B cell (primary cell): ENCODE results near the gene RBBP8. TPM values are rescaled to one million over a fixed set of nuclear protein-coding genes. Genes with fewer than 3 reads are reported as not detected.

Experiments
- ATAC-seq: fragments of 200-7000 bp; cut with Tn5 transposase; one replicate; pipeline ENCODE4 v1.10.0; 2021; ENCODE audit warnings: low read depth, mild to moderate bottlenecking, moderate number of reproducible peaks, moderate library complexity
- CTCF ChIA-PET: fragments of 350-600 bp; sonication (Branson Sonifier 250); formaldehyde crosslinking; loops from one replicate; lab custom pipeline; 2021; ENCODE audit warnings: antibody characterized with exemption, inconsistent platforms; lab: Charles Lee
- POLR2A ChIA-PET: fragments of 350-600 bp; sonication (Branson Sonifier 250); formaldehyde crosslinking; loops from one replicate; lab custom pipeline; 2021; ENCODE audit warnings: antibody characterized with exemption; lab: Charles Lee
- DNase-seq: peaks from one replicate; pipeline ENCODE4 v3.0.0; 2013
- H2AFZ ChIP-seq: 2 replicates; pipeline ENCODE4 v1.6.1; 2012; ENCODE audit warnings: mild to moderate bottlenecking, low read depth, low read length; ENCODE audit not compliant: insufficient read depth, poor library complexity, severe bottlenecking
- H3K27ac ChIP-seq, 2 donors: 1 replicate in 1 of 2; 2 replicates in 1 of 2; pipeline ENCODE4 v1.5.1; 2012 to 2013; ENCODE audit warnings: low read length in 2 of 2, mild to moderate bottlenecking in 2 of 2, moderate library complexity in 1 of 2
- H3K27me3 ChIP-seq, 4 experiments: fragments of 200-600 bp in 1 of 4; sonication (generic) in 1 of 4; replicated peaks in 1 of 4; 1 replicate in 2 of 4; 2 replicates in 2 of 4; pipeline versions ENCODE4 v1.6.1 to v1.7.0; 2013 to 2016; ENCODE audit warnings: low read length in 3 of 4, mild to moderate bottlenecking in 2 of 4, mixed read lengths in 1 of 4, moderate library complexity in 1 of 4; ENCODE audit not compliant: insufficient read depth in 4 of 4, control insufficient read depth in 3 of 4; ENCODE audit errors: control extremely low read depth in 1 of 4
- H3K36me3 ChIP-seq, 2 experiments: replicated peaks in 1 of 2; 1 replicate in 1 of 2; 2 replicates in 1 of 2; pipeline versions ENCODE4 v1.6.1 to v1.7.1; 2013; ENCODE audit warnings: low read length in 1 of 2; ENCODE audit not compliant: insufficient read depth in 2 of 2, control insufficient read depth in 1 of 2; ENCODE audit errors: control extremely low read depth in 1 of 2, extremely low read depth in 1 of 2
- H3K4me1 ChIP-seq, 2 donors: fragments of 200-600 bp in 1 of 2; sonication (generic) in 1 of 2; 1 replicate in 1 of 2; 2 replicates in 1 of 2; pipeline versions ENCODE4 v1.5.1 to v1.6.1; 2013 to 2017; ENCODE audit warnings: low read length in 2 of 2; ENCODE audit not compliant: control insufficient read depth in 2 of 2, insufficient read depth in 2 of 2
- H3K4me2 ChIP-seq: replicated peaks from 2 replicates; pipeline ENCODE3; 2012; ENCODE audit warnings: mild to moderate bottlenecking, low read depth, low read length; ENCODE audit not compliant: poor library complexity, severe bottlenecking
- H3K4me3 ChIP-seq, 5 experiments: fragments of 200-600 bp in 1 of 5; sonication (generic) in 1 of 5; 1 replicate in 3 of 5; 2 replicates in 2 of 5; pipeline versions ENCODE4 v1.5.1 to v1.7.0; 2011 to 2016; ENCODE audit warnings: low read length in 4 of 5, mild to moderate bottlenecking in 4 of 5, low read depth in 2 of 5, control low read depth in 1 of 5, moderate library complexity in 1 of 5; ENCODE audit not compliant: insufficient read depth in 1 of 5; ENCODE audit errors: control extremely low read depth in 1 of 5, extremely low read depth in 1 of 5
- H3K79me2 ChIP-seq: fragments of 200-600 bp; sonication (generic); one replicate; pipeline ENCODE4 v1.6.0; 2016; ENCODE audit warnings: low read length; ENCODE audit not compliant: control insufficient read depth, insufficient read depth
- H3K9ac ChIP-seq: fragments of 200-600 bp; sonication (generic); 2 replicates; pipeline ENCODE4 v1.6.1; 2017; ENCODE audit warnings: mild to moderate bottlenecking, low read length, moderate library complexity
- H3K9me3 ChIP-seq, 3 donors: one replicate each; pipeline versions ENCODE4 v1.6.1 to v1.7.1; 2013; ENCODE audit warnings: low read length in 2 of 3; ENCODE audit not compliant: control insufficient read depth in 2 of 3, insufficient read depth in 1 of 3; ENCODE audit errors: control extremely low read depth in 1 of 3
- H4K20me1 ChIP-seq: 2 replicates; pipeline ENCODE4 v1.6.0; 2012; ENCODE audit warnings: mild to moderate bottlenecking, low read length; ENCODE audit not compliant: insufficient read depth, control insufficient read depth, poor library complexity, severe bottlenecking
- H3K27ac Mint-ChIP-seq: one replicate; pipeline ENCODE4 v1.8.0; 2021; ENCODE audit warnings: mixed read lengths
- H3K27me3 Mint-ChIP-seq: one replicate; pipeline ENCODE4 v1.8.0; 2021; ENCODE audit warnings: mixed read lengths
- H3K4me1 Mint-ChIP-seq: one replicate; pipeline ENCODE4 v1.8.0; 2021; ENCODE audit warnings: mixed read lengths
- H3K4me3 Mint-ChIP-seq: one replicate; pipeline ENCODE4 v1.8.0; 2021; ENCODE audit warnings: mixed read lengths
- H3K9me3 Mint-ChIP-seq: one replicate; pipeline ENCODE4 v1.8.0; 2022; ENCODE audit warnings: mixed read lengths; ENCODE audit not compliant: insufficient read depth
- CTCF ChIP-seq: fragments of 200-600 bp; IDR thresholded peaks from one replicate; pipeline ENCODE4 v1.8.0; 2022; ENCODE audit warnings: antibody characterized with exemption, mild to moderate bottlenecking
- EZH2 ChIP-seq: IDR thresholded peaks from 2 replicates; pipeline ENCODE4 v1.6.1; 2012; ENCODE audit warnings: borderline replicate concordance, low read depth, mild to moderate bottlenecking, moderate library complexity, low read length; ENCODE audit not compliant: insufficient read depth, poor library complexity, severe bottlenecking
- WGBS: methylation state at CpG from one replicate; pipeline ENCODE4 v1.1.5; 2013; ENCODE audit warnings: missing lambda C conversion rate; ENCODE audit not compliant: insufficient coverage; 5-methylcytosine and 5-hydroxymethylcytosine counted together
- intact Hi-C: fragments of 100-400 bp; cut with micrococcal nuclease; formaldehyde crosslinking; loops from one replicate; pipeline ENCODE4 v1.10.0; 2022
- polyA plus RNA-seq: library from polyadenylated mRNA; depleted of rRNA; stranded (reverse); fragments of >200 nt; gene quantifications from 2 replicates; pipeline ENCODE4 v1.2.3, GENCODE V29; 2012
- total RNA-seq, 2 donors: library from RNA; stranded (reverse); fragments of 120-200 nt in 1 of 2; gene quantifications; 1 replicate in 1 of 2; 2 replicates in 1 of 2; pipeline versions ENCODE4 v1.2.3 to v1.2.4, GENCODE V29; 2013 to 2022

RBBP8 gene
- total and polyA plus RNA-seq, 2 donors (not counting 1 experiment from before 2014, with no cell fraction given): 2.9 to 18.0 TPM

GRCh38 chr18:23056315-23056714, 123.2 kb downstream of the RBBP8 start:
- POLR2A ChIA-PET: no interaction called here
- Histone ChIP-seq H2AFZ (no peak overlapping the region), H3K36me3 (no peaks in the 10 kb centered on the region), H3K79me2 (no peaks in the 10 kb centered on the region), H3K4me1 (no peaks in the 10 kb centered on the region), H3K4me2 (no peak overlapping the region), H3K27me3 (peaks cover 0 to 3% (median 0%) of the 10 kb centered on the region in 4 experiments), H4K20me1 (no peaks in the 10 kb centered on the region), H3K4me3 (no peak overlapping the region), H3K27ac (no peak overlapping the region), H3K9me3 (no peaks in the 10 kb centered on the region), H3K9ac (no peak overlapping the region)
- Mint-ChIP-seq H3K27ac (no peak overlapping the region), H3K9me3 (no peaks in the 10 kb centered on the region), H3K27me3 (peaks cover 22% of the 10 kb centered on the region), H3K4me1 (no peaks in the 10 kb centered on the region), H3K4me3 (no peak overlapping the region)
- TF ChIP-seq CTCF (no peak), EZH2 (no peak)
- CTCF ChIA-PET: no interaction called here
- no peak for DNase-seq
- WGBS: 88% methylated on average over 4 of the region's 4 CpGs
- intact Hi-C loops: no loop called here
- no peak for ATAC-seq

GRCh38 chr18:23057096-23057495, 124.0 kb downstream of the RBBP8 start:
- Histone ChIP-seq H3K79me2 (no peaks in the 10 kb centered on the region), H3K27me3 (peaks cover 0 to 3% (median 0%) of the 10 kb centered on the region in 4 experiments), H3K36me3 (no peaks in the 10 kb centered on the region), H3K9me3 (no peaks in the 10 kb centered on the region), H3K4me2 (no peak overlapping the region), H3K27ac (no peak overlapping the region), H4K20me1 (no peaks in the 10 kb centered on the region), H2AFZ (no peak overlapping the region), H3K4me3 (no peak overlapping the region), H3K9ac (no peak overlapping the region), H3K4me1 (no peaks in the 10 kb centered on the region)
- Mint-ChIP-seq H3K4me3 (no peak overlapping the region), H3K27me3 (peaks cover 22% of the 10 kb centered on the region), H3K4me1 (no peaks in the 10 kb centered on the region), H3K9me3 (no peaks in the 10 kb centered on the region), H3K27ac (no peak overlapping the region)
- POLR2A ChIA-PET: no interaction called here
- TF ChIP-seq CTCF: no peak
- no peak for TF ChIP-seq EZH2
- CTCF ChIA-PET: no interaction called here
- intact Hi-C loops: no loop called here
- DNase-seq (no peak), ATAC-seq (no peak)
- WGBS: 83% methylated on average over 1 of the region's 2 CpGs
